ENCODE results near the gene BPIFB6.

Gene BPIFB6

DNA sequence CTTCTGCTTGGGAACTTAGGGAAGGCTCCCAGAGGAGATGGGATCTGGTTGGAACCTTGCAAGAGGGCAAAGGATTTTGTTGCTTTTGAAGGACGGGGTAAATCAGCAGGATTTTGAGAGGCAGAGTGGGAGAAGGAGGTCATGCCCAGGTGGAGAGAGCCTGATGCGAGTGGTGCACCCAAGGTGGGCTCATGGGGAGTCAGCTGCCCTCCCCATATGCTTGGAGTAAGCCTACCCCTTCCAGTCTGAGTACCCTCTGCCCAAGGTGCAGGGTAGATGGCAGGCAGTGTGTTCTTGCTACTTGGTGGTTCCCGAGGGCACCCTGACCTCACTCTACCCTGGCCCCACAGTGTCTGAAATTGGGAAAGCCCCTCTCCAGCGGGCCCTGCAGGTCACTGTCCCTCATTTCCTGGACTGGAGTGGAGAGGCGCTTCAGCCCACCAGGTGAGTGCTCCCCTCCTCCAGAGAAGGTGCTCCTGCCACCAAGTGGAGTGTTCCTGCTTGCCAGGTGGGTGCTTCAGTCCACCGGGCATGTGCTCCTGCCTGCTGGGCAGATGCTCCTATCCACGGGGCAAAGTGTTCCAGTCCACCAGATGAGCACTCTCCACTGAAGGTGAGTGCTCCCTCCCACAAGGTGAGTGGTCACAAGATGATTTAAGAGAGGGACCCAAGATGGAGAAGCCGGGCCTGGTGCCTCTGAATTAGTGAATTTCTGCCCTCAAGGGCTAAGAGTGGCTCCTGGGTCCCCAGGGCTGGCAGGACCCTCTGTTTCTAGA is 20.6 kb upstream of the BPIFB6 start:
- Histone ChIP-seq H3K4me3 (ENCODE audit: low read length, poor library complexity, severe bottlenecking) (no peak overlapping the region), H3K9ac (ENCODE audit: low read depth, low read length, poor library complexity, severe bottlenecking) (no peak overlapping the region)

DNA sequence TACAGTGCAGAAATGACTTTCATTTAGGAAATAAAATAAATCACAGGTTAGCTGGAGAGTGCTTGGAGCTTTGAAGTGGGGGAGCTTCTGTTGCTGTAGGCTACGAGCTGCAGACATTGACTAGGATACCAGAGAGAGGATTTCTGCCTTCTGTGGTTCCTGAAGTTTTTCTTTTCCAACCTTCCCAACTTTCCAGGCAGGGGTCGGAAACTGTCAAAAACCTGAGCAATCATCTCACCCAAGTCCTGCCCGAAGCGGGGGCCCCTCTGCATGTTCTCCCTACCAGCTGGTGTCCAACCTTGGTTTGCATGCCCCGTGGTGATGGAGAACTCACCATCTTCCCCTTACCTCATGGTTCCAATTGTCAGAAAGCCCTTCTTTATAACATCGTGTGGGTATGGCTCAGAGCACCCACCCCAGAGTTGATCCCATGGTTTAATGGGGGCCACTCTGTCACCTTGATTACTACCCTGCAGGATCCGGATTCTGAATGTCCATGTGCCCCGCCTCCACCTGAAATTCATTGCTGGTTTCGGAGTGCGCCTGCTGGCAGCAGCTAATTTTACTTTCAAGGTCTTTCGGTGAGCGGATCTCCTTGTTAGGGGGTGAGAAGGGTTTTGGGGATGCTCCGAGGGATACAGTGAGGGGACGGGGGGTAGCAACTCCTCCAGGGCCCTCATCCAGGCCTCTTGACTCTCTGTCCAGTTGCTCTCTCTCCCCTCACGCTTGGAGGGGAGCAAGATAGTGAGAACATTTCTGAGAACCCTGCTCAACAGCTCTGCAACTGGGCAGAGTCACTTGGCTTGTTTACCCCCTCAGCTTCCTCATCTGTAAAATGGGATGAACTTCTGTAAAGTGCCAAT is 18.9 kb upstream of the BPIFB6 start:
- H3K27me3 ChIP-seq (ENCODE audit: insufficient read depth, low read length, poor library complexity, severe bottlenecking): no peaks in the 10 kb centered on the region
- H3K36me3 ChIP-seq (ENCODE audit: insufficient read depth, low read length): no peaks in the 10 kb centered on the region
- no peaks in the 10 kb centered on the region for H3F3A ChIP-seq (ENCODE audit: low read depth)

More for the DNA sequence above, 20.6 kb upstream of the BPIFB6 start:
- H2AFZ ChIP-seq (ENCODE audit: low read length): no peak overlapping the region
- no peaks in the 10 kb centered on the region for H3K79me2 ChIP-seq (ENCODE audit: insufficient read depth, low read length)
- H3K9me3 ChIP-seq (ENCODE audit: insufficient read depth, low read depth, low read length): no peaks in the 10 kb centered on the region
- H3F3A ChIP-seq (ENCODE audit: low read depth): no peaks in the 10 kb centered on the region
- H3K27me3 ChIP-seq (ENCODE audit: insufficient read depth, low read length, poor library complexity, severe bottlenecking): no peaks in the 10 kb centered on the region
- no peaks in the 10 kb centered on the region for H3K36me3 ChIP-seq (ENCODE audit: insufficient read depth, low read length)
- TF ChIP-seq, protein P1, sequence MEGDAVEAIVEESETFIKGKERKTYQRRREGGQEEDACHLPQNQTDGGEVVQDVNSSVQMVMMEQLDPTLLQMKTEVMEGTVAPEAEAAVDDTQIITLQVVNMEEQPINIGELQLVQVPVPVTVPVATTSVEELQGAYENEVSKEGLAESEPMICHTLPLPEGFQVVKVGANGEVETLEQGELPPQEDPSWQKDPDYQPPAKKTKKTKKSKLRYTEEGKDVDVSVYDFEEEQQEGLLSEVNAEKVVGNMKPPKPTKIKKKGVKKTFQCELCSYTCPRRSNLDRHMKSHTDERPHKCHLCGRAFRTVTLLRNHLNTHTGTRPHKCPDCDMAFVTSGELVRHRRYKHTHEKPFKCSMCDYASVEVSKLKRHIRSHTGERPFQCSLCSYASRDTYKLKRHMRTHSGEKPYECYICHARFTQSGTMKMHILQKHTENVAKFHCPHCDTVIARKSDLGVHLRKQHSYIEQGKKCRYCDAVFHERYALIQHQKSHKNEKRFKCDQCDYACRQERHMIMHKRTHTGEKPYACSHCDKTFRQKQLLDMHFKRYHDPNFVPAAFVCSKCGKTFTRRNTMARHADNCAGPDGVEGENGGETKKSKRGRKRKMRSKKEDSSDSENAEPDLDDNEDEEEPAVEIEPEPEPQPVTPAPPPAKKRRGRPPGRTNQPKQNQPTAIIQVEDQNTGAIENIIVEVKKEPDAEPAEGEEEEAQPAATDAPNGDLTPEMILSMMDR (conservative IDR thresholded peaks at IDR 0.05; ENCODE audit: low read length): no peak
- no peak for TF ChIP-seq EZH2phosphoT487 (IDR thresholded peaks at IDR 0.05; ENCODE audit: borderline replicate concordance)
- no peaks in the 10 kb centered on the region for H4K20me1 ChIP-seq (ENCODE audit: insufficient read depth, low read length, poor library complexity, severe bottlenecking)
- no peak overlapping the region for H3K4me2 ChIP-seq (ENCODE audit: low read depth, low read length, poor library complexity, severe bottlenecking)
- H3K4me1 ChIP-seq (ENCODE audit: insufficient read depth, low read length, poor library complexity, severe bottlenecking): no peaks in the 10 kb centered on the region
- H3K9me2 ChIP-seq (replicated peaks; ENCODE audit: low read depth, low read length): no peaks in the 10 kb centered on the region

DNA sequence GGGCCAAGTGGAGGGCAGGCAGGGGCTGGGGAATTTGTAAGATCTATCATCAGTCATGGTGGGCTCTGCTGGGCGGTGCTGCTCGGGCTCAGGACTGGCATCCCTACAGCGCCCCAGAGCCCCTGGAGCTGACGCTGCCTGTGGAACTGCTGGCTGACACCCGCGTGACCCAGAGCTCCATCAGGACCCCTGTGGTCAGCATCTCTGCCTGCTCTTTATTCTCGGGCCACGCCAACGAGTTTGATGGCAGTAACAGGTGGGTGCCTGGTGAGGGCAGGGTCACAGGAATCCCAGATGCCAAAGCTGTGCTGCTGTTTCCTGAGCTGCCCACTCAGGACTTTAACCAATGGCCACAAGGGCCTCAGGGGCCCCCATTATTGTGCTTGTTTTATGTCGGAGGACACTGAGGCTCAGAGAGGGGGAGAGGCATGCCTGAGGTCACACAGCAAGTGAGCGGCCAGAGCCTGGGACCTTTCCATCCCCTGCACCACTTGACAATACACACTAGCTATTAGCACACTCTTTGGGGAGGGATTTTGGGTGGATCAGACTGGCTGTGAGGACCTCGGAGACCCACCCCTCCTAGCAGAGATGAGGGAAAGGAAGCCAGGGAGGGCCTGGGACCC is 17.6 kb upstream of the BPIFB6 start:
- no peak overlapping the region for H3K9ac ChIP-seq (ENCODE audit: low read depth, low read length, poor library complexity, severe bottlenecking)
- H3K36me3 ChIP-seq (ENCODE audit: insufficient read depth, low read length): no peaks in the 10 kb centered on the region
- TF ChIP-seq, protein P1 (conservative IDR thresholded peaks at IDR 0.05; ENCODE audit: low read length): no peak
- no peak for TF ChIP-seq EZH2phosphoT487 (IDR thresholded peaks at IDR 0.05; ENCODE audit: borderline replicate concordance)
- no peaks in the 10 kb centered on the region for H3K79me2 ChIP-seq (ENCODE audit: insufficient read depth, low read length)
- no peaks in the 10 kb centered on the region for H3K9me3 ChIP-seq (ENCODE audit: insufficient read depth, low read depth, low read length)
- H3K27me3 ChIP-seq (ENCODE audit: insufficient read depth, low read length, poor library complexity, severe bottlenecking): no peaks in the 10 kb centered on the region
- no peak overlapping the region for H3K4me2 ChIP-seq (ENCODE audit: low read depth, low read length, poor library complexity, severe bottlenecking)
- no peak overlapping the region for H3K4me3 ChIP-seq (ENCODE audit: low read length, poor library complexity, severe bottlenecking)
- H3K4me1 ChIP-seq (ENCODE audit: insufficient read depth, low read length, poor library complexity, severe bottlenecking): no peaks in the 10 kb centered on the region
- H3F3A ChIP-seq (ENCODE audit: low read depth): no peaks in the 10 kb centered on the region
- no peaks in the 10 kb centered on the region for H3K9me2 ChIP-seq (replicated peaks; ENCODE audit: low read depth, low read length)
- no peaks in the 10 kb centered on the region for H4K20me1 ChIP-seq (ENCODE audit: insufficient read depth, low read length, poor library complexity, severe bottlenecking)
- no peak overlapping the region for H2AFZ ChIP-seq (ENCODE audit: low read length)

More for the DNA sequence above, 18.9 kb upstream of the BPIFB6 start:
- H3K79me2 ChIP-seq (ENCODE audit: insufficient read depth, low read length): no peaks in the 10 kb centered on the region
- no peaks in the 10 kb centered on the region for H3K9me2 ChIP-seq (replicated peaks; ENCODE audit: low read depth, low read length)
- no peak overlapping the region for H3K9ac ChIP-seq (ENCODE audit: low read depth, low read length, poor library complexity, severe bottlenecking)
- H3K4me1 ChIP-seq (ENCODE audit: insufficient read depth, low read length, poor library complexity, severe bottlenecking): no peaks in the 10 kb centered on the region
- no peak overlapping the region for H2AFZ ChIP-seq (ENCODE audit: low read length)
- H3K9me3 ChIP-seq (ENCODE audit: insufficient read depth, low read depth, low read length): no peaks in the 10 kb centered on the region
- no peak overlapping the region for H3K4me2 ChIP-seq (ENCODE audit: low read depth, low read length, poor library complexity, severe bottlenecking)
- no peak for TF ChIP-seq EZH2phosphoT487 (IDR thresholded peaks at IDR 0.05; ENCODE audit: borderline replicate concordance)
- TF ChIP-seq, protein P1 (conservative IDR thresholded peaks at IDR 0.05; ENCODE audit: low read length): no peak
- no peak overlapping the region for H3K4me3 ChIP-seq (ENCODE audit: low read length, poor library complexity, severe bottlenecking)
- no peaks in the 10 kb centered on the region for H4K20me1 ChIP-seq (ENCODE audit: insufficient read depth, low read length, poor library complexity, severe bottlenecking)

All from Loucy (cell line).